Mesothelial cell of epicardium (in vitro differentiated cells): ENCODE results near the gene PRKAR1B. TPM values are rescaled to one million over a fixed set of nuclear protein-coding genes. Genes with fewer than 3 reads are reported as not detected.

Experiments
- DNase-seq, 2 experiments: peaks; one replicate each; pipeline ENCODE4 v3.0.0; 2021; ENCODE audit warnings: low spot score in 2 of 2; ENCODE audit not compliant: unreplicated experiment in 2 of 2
- H3K27ac Mint-ChIP-seq: 2 replicates; pipeline ENCODE4 v1.8.0; 2021; ENCODE audit warnings: mixed read lengths
- H3K27me3 Mint-ChIP-seq: 2 replicates; pipeline ENCODE4 v1.8.0; 2021; ENCODE audit warnings: low read depth, mixed read lengths
- H3K36me3 Mint-ChIP-seq: 2 replicates; pipeline ENCODE4 v1.8.0; 2021; ENCODE audit warnings: mixed read lengths
- H3K4me1 Mint-ChIP-seq: 2 replicates; pipeline ENCODE4 v1.8.0; 2021; ENCODE audit warnings: mixed read lengths
- H3K4me3 Mint-ChIP-seq: 2 replicates; pipeline ENCODE4 v1.8.0; 2021; ENCODE audit warnings: mild to moderate bottlenecking, moderate library complexity, mixed read lengths
- H3K9me3 Mint-ChIP-seq: 2 replicates; pipeline ENCODE4 v1.8.0; 2021; ENCODE audit warnings: mixed read lengths
- CTCF ChIP-seq: fragments of 200-600 bp; sonication (generic); IDR thresholded peaks from one replicate; pipeline ENCODE4 v1.5.0; 2021; ENCODE audit warnings: antibody characterized with exemption; ENCODE audit not compliant: unreplicated experiment
- total RNA-seq: library from RNA; stranded (reverse); gene quantifications from 3 replicates; pipeline ENCODE4 v1.2.1, GENCODE V29; 2021

PRKAR1B gene
- total RNA-seq, 1 donor from 2014 or later: 50.6 TPM

GRCh38 chr7:506391-506831, 220.7 kb downstream of the PRKAR1B start:
- no peaks in the 10 kb centered on the region for H3K36me3 Mint-ChIP-seq
- no peak overlapping the region for H3K4me3 Mint-ChIP-seq
- H3K27me3 Mint-ChIP-seq: no peaks in the 10 kb centered on the region
- no peak overlapping the region for H3K27ac Mint-ChIP-seq
- peaks cover 7% of the 10 kb centered on the region for H3K4me1 Mint-ChIP-seq
- H3K9me3 Mint-ChIP-seq: no peaks in the 10 kb centered on the region
- no peak for TF ChIP-seq CTCF
- peak in 1 of 2 experiments; percentile 14 for DNase-seq

- Mint-ChIP-seq H3K27ac (peak overlapping the region; percentile 40), H3K9me3 (no peaks in the 10 kb centered on the region), H3K4me1 (peaks cover 7% of the 10 kb centered on the region), H3K27me3 (no peaks in the 10 kb centered on the region), H3K4me3 (no peak overlapping the region), H3K36me3 (peaks cover 9% of the 10 kb centered on the region)
- no peak for TF ChIP-seq CTCF
- DNase-seq: no peak
Measured at GRCh38 chr7:505171-505570, 221.9 kb downstream of the PRKAR1B start.

- no peak overlapping the region for H3K4me3 Mint-ChIP-seq
- no peaks in the 10 kb centered on the region for H3K27me3 Mint-ChIP-seq
- DNase-seq: no peak
- H3K36me3 Mint-ChIP-seq: peaks cover 14% of the 10 kb centered on the region
- TF ChIP-seq CTCF: no peak
- H3K27ac Mint-ChIP-seq: peak overlapping the region; percentile 40
- no peaks in the 10 kb centered on the region for H3K9me3 Mint-ChIP-seq
- H3K4me1 Mint-ChIP-seq: peaks cover 7% of the 10 kb centered on the region
Measured at GRCh38 chr7:504221-505111, 222.6 kb downstream of the PRKAR1B start.

- Mint-ChIP-seq H3K4me1 (peaks cover 7% of the 10 kb centered on the region), H3K4me3 (no peak overlapping the region), H3K36me3 (peaks cover 22% of the 10 kb centered on the region), H3K27me3 (no peaks in the 10 kb centered on the region), H3K27ac (peak overlapping the region; percentile 67), H3K9me3 (no peaks in the 10 kb centered on the region)
- DNase-seq: no peak
- no peak for TF ChIP-seq CTCF
Measured at GRCh38 chr7:503575-504111, 223.4 kb downstream of the PRKAR1B start.

GRCh38 chr7:502296-502695, 224.8 kb downstream of the PRKAR1B start:
- H3K9me3 Mint-ChIP-seq: no peaks in the 10 kb centered on the region
- H3K27me3 Mint-ChIP-seq: no peaks in the 10 kb centered on the region
- peaks cover 30% of the 10 kb centered on the region for H3K36me3 Mint-ChIP-seq
- peaks cover 12% of the 10 kb centered on the region for H3K4me1 Mint-ChIP-seq
- no peak for TF ChIP-seq CTCF
- H3K4me3 Mint-ChIP-seq: no peak overlapping the region
- DNase-seq: no peak
- H3K27ac Mint-ChIP-seq: no peak overlapping the region
